ENCODE measurements around the gene IGLL5. TPM values are rescaled to one million over a fixed set of nuclear protein-coding genes. Genes with fewer than 3 reads are reported as not detected.

Gene IGLL5
- total RNA-seq, 2 donors from 2014 or later = not detected

DNA sequence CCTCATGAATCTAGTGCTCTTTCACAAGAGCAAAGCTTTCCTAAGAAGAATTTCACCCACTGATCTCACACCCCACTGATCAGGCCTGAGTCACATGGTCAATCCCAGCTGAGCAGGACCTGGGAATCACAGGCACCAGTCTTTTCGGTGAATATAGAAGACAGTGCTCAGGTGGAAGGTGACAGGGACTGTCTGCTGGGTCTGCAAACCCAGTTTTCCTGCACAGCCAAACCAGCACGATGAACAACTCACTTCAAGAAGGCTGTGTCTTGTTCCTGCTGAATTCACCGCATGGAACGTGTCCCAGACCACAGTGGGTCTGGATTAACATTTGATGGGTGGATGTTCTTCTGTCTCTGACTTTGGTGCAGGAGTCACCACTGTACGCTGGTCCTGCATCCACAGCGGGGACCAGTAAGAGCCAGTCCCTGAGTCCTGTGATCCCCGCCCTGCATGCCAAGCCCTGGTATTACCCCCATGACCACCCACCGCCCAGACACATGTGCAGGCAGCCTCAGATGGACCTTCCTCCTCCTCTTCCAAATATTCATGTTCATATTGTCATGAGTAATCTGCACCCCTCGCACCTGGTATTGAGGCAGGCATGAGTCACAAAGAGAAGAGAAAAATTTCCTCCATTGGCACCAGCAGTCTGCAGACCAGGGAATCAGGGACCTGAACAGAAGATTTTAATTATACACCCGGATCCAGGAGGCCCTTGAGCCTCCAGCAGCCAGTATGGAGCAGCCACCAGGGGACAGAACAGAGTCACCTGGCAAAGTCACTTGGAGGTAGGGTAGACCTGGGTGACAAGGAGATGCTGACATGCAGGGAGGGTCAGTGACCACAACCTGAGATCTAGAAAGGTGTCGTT lies 8.6 kb upstream of the IGLL5 start:
- no peaks in the 10 kb centered on the region for H3K9me3 Mint-ChIP-seq
- no peak overlapping the region for H3K27ac Mint-ChIP-seq
- no peaks in the 10 kb centered on the region for H3K36me3 Mint-ChIP-seq
- ATAC-seq (no peak), DNase-seq (ENCODE audit: low spot score in 2 of 2) (no peak)

DNA sequence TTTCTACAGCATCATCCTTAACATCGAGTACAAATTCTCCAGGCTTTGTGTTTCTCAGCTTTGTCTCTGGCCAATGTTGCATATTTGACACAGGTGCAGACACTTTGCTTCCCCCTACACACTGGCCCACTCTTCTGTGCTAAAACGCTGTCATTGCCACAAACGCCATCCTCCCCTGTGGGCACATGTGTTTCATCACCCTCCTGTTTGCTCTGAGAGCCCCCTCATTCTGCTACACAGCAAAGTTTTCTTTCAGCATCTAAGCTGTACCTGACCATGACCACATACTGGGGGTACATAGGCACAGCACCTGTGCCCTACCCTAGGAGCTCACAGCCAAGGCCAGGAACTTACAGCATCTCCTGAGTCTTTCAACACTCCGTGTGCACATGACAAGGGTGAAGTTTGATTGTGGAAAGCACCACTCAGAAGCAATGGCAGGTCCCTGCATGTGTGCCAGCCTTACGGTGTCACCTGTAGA lies 7.9 kb upstream of the IGLL5 start:
- Mint-ChIP-seq H3K27ac (no peak overlapping the region), H3K9me3 (no peaks in the 10 kb centered on the region), H3K36me3 (no peaks in the 10 kb centered on the region)
- no peak for DNase-seq (ENCODE audit: low spot score in 2 of 2)
- ATAC-seq = no peak

DNA sequence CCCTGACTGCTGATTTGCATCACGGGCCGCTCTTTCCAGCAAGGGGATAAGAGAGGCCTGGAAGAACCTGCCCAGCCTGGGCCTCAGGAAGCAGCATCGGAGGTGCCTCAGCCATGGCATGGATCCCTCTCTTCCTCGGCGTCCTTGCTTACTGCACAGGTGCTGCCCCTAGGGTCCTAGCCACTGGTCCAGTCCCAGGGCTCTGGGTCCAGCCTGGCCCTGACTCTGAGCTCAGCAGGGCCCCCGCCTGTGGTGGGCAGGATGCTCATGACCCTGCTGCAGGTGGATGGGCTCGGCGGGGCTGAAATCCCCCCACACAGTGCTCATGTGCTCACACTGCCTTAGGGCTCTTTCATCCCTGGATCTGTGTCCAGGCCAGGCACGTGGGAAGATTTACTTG lies 7.0 kb upstream of the IGLL5 start:
- DNase-seq (ENCODE audit: low spot score in 2 of 2) (no peak), ATAC-seq (no peak)
- Mint-ChIP-seq H3K27ac (no peak overlapping the region), H3K9me3 (no peaks in the 10 kb centered on the region), H3K36me3 (no peaks in the 10 kb centered on the region)

GRCh38 chr22:22881116-22882000 lies 6.3 kb upstream of the IGLL5 start:
- ATAC-seq (no peak), DNase-seq (ENCODE audit: low spot score in 2 of 2) (no peak)
- Mint-ChIP-seq H3K27ac (no peak overlapping the region), H3K9me3 (no peaks in the 10 kb centered on the region), H3K36me3 (no peaks in the 10 kb centered on the region)

DNA sequence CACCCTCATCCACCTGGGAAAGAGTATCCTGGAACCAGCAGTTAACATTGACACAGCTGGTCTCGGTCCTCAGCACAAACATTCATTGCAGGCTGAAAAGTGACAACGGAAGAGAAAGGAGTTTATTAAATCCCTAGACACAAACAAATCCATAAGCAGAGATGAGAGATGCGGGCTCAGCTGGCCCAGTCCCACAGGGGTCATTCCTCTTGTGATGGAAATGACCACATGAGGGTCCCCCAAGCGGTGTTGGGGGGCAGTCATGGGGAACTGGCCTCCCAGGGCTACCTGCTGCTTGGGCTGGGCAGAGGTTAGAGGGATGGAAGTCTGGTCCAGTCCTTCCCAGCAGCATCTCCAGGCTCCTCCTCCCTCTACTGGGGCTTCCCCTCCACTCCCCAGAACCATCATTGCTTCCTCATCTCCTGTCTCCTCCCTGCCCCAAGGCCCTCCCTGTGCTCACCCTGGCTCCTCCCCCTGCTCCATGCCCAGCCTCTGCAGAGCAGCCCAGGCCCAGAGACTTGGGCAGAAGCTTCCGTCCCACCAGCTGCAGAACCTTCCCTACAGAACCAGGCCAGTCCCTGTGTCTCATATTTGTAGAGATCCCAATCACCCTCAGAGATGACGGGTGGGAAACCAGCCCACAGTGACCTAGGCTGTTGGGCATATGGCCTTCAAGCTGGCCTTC lies 5.4 kb upstream of the IGLL5 start:
- Mint-ChIP-seq H3K9me3 (no peaks in the 10 kb centered on the region), H3K36me3 (no peaks in the 10 kb centered on the region), H3K27ac (no peak overlapping the region)
- ATAC-seq (peak in 1 of 2 donors; percentile 30), DNase-seq (ENCODE audit: low spot score in 2 of 2) (no peak)

DNA sequence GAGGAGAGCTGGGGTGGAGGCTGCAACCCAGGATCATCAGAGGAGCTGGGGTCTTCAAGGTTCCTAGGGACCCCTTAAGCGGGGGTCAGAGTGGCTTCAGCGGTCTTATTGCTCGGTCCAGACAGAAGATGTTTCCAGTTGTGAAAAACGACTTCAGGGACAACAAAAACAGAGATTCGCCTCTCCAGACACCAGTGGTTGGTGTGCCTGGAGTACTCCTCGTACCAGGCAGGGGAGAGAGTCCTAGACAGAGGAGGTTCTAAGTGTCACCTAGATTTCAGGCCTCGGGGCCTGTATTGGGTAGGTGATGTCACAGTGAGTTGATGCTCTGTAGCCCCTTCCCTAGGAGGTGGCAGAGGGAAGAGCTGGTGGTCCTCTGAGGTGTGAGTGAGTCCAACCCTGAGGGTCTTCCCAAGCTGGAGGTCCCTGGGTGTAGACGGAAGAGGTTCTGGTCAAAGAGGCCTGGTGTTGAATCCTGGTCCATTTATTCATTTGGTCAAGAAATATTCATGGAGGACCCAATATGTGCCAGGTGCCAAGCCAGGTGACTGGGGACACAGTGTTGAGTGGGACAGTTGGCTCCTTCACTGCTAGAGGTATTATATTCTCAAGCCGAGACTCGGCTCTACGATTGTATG lies 4.4 kb upstream of the IGLL5 start:
- no peak overlapping the region for H3K27ac Mint-ChIP-seq
- ATAC-seq (no peak), DNase-seq (ENCODE audit: low spot score in 2 of 2) (no peak)
- H3K9me3 Mint-ChIP-seq = no peaks in the 10 kb centered on the region
- no peaks in the 10 kb centered on the region for H3K36me3 Mint-ChIP-seq

DNA sequence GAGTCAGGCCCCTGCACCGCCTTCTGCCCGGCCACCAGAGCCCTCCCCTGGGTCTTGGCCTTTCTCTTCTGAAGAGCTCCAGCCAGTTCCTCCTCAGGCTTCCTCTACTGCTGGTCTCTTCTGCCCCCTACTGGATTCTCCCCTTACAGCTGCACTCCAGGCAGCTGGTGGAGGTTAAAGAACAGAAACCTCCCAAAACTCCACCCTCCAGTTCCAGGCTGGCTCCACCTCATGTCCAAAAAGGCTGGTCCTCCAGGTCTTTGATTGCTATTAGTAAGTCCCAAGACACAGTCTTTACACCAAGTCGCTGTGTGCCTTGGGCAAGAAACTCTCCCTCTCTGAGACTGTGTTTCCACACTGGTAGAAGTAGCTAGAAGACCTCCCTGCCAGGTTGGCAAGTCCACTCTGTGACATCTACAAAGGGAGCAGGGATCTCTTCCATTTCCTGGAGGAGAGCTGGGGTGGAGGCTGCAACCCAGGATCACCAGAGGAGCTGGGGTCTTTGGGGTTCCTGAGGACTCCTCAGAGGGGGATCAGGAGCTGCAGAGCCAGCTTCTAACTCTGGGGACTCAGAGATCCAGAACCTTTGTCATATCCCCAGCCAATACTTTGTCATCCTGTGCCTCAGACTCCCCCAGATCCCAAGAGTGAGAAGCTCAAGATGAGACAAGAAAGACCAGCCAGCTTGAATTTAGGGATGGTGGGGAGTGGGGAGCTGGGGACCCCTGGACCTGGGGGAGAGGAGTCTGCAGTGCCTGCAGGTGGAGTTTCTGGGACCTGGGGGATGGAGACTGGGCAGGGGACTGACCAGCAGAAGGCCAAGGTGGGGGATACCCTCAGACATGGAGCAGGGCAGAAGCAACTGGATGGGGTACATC lies 3.4 kb upstream of the IGLL5 start:
- Mint-ChIP-seq H3K9me3 (no peaks in the 10 kb centered on the region), H3K27ac (no peak overlapping the region), H3K36me3 (no peaks in the 10 kb centered on the region)
- ATAC-seq (peak; percentile 43 to 74), DNase-seq (ENCODE audit: low spot score in 2 of 2) (peak in 1 of 2 donors; percentile 74)

DNA sequence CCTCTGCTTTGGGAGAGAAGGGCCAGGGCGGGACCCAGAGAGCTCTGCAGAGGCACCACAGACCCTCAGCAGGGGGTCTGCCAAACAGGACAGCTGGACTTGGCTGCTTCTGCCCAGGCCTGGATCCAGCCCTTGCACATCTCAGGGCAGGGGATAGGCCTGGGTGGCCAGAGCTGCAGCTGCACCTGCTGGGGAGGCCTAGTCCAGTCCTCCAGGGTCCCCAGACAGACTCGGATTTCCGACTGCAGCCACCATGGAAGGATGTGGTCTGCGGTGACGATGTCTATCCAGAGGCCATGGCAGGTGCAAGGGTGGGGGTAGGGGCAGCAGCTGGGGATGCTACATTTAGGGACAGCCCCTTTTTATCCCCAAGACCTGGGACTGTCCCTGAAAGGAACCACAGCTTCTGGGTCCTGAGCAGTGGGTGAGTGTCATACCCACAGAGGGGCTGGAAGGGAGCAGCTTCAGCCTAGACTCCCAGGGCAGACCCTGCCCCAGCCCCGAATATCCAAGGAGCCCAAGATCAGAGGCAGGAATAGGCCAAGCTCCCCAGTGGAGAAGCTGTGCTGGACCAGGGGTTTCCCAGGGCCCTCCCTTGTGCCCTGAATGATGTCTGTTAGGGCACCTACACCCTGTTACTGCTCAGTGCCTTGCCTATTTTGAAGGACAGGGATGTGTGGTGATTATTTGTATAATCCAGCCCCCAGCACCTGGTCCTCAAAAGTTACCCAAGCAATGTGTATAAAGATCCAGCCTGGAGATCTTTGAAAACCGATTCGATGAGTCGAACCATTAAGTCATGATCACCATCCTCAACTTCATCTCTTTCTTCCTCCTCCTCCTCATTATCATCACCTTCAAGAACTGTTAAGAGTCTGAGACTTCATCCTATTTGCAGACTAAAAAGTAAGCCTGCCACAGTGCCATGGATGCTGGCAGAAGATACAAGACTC lies 2.5 kb upstream of the IGLL5 start:
- no peaks in the 10 kb centered on the region for H3K36me3 Mint-ChIP-seq
- H3K27ac Mint-ChIP-seq = no peak overlapping the region
- ATAC-seq (peak; percentile 83 to 89), DNase-seq (ENCODE audit: low spot score in 2 of 2) (peak; percentile 47 to 65)
- H3K9me3 Mint-ChIP-seq = no peaks in the 10 kb centered on the region

DNA sequence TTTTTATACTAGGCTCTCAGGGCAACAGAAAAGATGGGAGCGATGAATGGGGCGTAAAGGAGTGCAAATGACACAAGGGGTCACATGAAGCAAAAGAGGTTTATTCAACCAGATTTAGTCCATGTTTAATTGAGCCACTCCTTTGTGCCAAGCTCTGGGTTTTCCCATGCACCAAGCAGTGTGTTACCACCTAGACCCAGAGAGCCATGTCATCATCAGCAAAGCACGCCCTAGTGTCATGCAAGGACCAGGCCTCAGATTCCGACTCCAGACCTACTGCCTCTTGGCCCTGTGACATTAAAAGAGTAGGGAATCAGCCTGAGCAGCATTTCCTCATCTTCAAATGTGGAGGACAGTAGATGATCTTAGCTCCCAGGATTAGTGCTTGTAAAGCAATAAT lies 1.1 kb upstream of the IGLL5 start:
- no peaks in the 10 kb centered on the region for H3K36me3 Mint-ChIP-seq
- no peaks in the 10 kb centered on the region for H3K9me3 Mint-ChIP-seq
- H3K27ac Mint-ChIP-seq = no peak overlapping the region
- DNase-seq (ENCODE audit: low spot score in 2 of 2) (no peak), ATAC-seq (no peak)

GRCh38 chr22:22888571-22889353 lies 1.1 kb downstream of the IGLL5 start:
- ATAC-seq (no peak), DNase-seq (ENCODE audit: low spot score in 2 of 2) (no peak)
- Mint-ChIP-seq H3K36me3 (no peaks in the 10 kb centered on the region), H3K27ac (no peak overlapping the region), H3K9me3 (no peaks in the 10 kb centered on the region)

DNA sequence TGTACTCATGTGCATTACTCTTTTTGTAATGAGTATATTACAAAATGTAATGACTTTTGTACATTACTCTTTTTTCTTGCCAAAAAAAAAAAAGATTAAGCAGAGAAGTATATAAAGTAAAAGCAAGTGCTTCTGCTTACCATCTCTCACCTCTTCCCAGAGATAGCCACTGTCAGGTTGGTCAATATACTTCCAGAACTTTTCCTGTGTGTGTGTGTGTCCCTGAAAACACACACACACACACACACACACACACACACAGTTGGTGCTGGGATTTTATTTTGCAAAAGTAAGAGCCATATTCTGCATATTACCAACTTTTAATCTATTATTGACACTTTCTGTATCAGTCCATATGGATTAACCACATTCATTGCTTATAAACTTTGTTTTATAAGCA lies 2.5 kb downstream of the IGLL5 start:
- ATAC-seq = no peak
- no peaks in the 10 kb centered on the region for H3K36me3 Mint-ChIP-seq

DNA sequence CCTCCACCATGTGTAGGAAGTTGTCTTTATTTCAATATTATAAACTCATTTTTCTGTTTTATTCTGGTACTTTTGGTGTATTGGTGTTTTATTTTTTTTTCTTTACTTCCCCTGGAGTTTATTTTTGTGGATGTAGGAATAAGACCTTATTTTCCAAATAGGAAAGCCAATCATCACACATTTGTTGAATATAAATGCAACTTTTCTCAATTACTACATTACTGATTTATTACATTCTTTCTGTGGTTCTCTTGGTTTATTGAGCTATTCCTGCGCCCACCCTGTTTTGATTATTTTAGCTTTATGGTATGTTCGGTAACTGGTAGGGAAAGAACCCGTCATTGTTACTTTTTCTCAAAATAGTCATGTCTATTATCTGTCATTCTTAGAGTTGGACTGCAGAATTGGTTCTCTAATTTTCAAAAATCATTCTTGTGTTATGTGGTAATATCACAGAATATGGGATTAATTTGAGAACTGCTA lies 3.6 kb downstream of the IGLL5 start:
- ATAC-seq = no peak
- no peak overlapping the region for H3K27ac Mint-ChIP-seq
- no peaks in the 10 kb centered on the region for H3K36me3 Mint-ChIP-seq
- H3K9me3 Mint-ChIP-seq = no peaks in the 10 kb centered on the region
- no peak for DNase-seq (ENCODE audit: low spot score in 2 of 2)

More for the DNA sequence above, 2.5 kb downstream of the IGLL5 start:
- H3K9me3 Mint-ChIP-seq = no peaks in the 10 kb centered on the region
- H3K27ac Mint-ChIP-seq = no peak overlapping the region
- no peak for DNase-seq (ENCODE audit: low spot score in 2 of 2)

DNA sequence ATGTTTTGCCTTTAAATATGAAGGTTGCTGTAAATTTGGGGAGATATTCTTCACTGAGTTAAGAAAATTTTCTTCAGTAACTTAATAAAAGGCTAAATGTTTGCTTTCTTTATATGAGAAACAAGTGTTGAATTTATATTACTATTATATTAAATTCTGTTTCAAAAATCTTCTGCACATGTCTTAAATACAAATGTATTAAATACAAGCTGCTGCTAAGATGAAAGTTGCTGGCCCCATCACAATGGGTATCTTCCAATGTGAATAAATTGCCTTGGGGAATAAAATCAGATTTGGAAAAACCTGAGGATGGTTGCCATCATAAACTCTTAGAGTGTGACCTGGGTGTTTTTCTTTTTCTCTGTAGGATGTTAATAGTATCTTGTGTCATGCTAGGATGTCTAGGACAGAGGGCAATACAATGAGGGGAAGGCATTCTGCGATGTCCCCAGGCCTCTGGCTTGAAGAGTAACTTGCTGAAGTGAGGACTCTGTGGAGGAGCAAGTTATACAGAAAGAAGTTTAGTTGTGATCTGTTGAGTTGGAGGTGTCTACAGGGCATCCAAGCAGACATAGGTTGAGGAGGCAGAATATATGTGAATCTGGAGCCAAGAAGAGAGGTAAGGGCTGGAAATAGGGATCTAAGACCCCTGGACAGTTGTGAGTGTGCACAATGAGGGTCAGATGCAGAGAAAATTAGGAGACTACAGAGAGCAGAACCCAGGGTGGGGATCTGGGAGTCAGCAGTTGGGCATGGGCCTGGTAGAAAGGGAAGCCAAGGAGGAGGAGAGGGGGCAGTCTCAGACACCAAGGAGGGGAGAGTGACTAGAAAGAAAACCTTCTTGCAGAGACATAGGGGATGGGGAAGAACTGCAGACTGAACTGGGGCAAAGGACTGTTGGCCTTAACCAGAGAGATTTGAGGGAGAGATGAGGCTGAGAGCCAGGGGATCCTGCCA lies 4.8 kb downstream of the IGLL5 start:
- no peaks in the 10 kb centered on the region for H3K9me3 Mint-ChIP-seq
- ATAC-seq = no peak

More for the DNA sequence above, 4.8 kb downstream of the IGLL5 start:
- Mint-ChIP-seq H3K27ac (no peak overlapping the region), H3K36me3 (no peaks in the 10 kb centered on the region)
- DNase-seq (ENCODE audit: low spot score in 2 of 2) = no peak
